GM12878 (cell line): Measurements from ENCODE around the gene TRMO. TPM values are rescaled to one million over a fixed set of nuclear protein-coding genes. Genes with fewer than 3 reads are reported as not detected.

Experiments used
- ATAC-seq: fragments of 200-7000 bp; cut with Tn5 transposase; 3 replicates; pipeline ENCODE4 v1.9.1; 2020; ENCODE audit warnings: mild to moderate bottlenecking, moderate library complexity
- BruUV-seq: library from RNA; stranded (reverse); fragments of 400-500 nt; replicated peaks from 2 replicates; lab custom pipeline; 2021; lab: Mats Ljungman, UMichigan
- CTCF ChIA-PET: fragments of 300-600 bp; sonication (Branson Sonifier 250); formaldehyde crosslinking; extraction: SDS; loops from one replicate; lab custom pipeline; 2021; ENCODE audit warnings: inconsistent platforms; lab: Yijun Ruan, JAX
- POLR2A ChIA-PET: fragments of 350-600 bp; formaldehyde crosslinking; extraction: SDS; loops from one replicate; lab custom pipeline; 2021; ENCODE audit warnings: inconsistent platforms; lab: Charles Lee
- RAD21 ChIA-PET: fragments of 300-600 bp; sonication (Branson Sonifier 250); formaldehyde crosslinking; loops from one replicate; lab custom pipeline; 2023; ENCODE audit warnings: antibody characterized with exemption; ENCODE audit not compliant: unreplicated experiment; lab: Charles Lee
- SMC1A ChIA-PET: fragments of 300-600 bp; sonication (Branson Sonifier 250); formaldehyde crosslinking; loops from one replicate; lab custom pipeline; 2023; ENCODE audit not compliant: unreplicated experiment, uncharacterized antibody; lab: Charles Lee
- DNase-seq: peaks from one replicate; pipeline ENCODE4 v3.0.0-alpha.2; 2011; ENCODE audit warnings: low read depth, low spot score
- FAIRE-seq: peaks from 3 replicates; lab custom pipeline; 2011; peaks lifted over from hg19 to GRCh38; lab: Jason Lieb, UNC
- H2AFZ ChIP-seq: 2 replicates; pipeline ENCODE4 v1.6.0; 2011; ENCODE audit warnings: low read depth, low read length, control low read depth; ENCODE audit not compliant: control insufficient read depth
- H3K27ac ChIP-seq: 2 replicates; pipeline ENCODE4 v1.5.1; 2011; ENCODE audit warnings: control low read depth; ENCODE audit not compliant: control insufficient read depth, insufficient read depth
- H3K27me3 ChIP-seq, 2 experiments: replicated peaks in 1 of 2; 2 replicates each; pipeline versions ENCODE4 v1.6.0 to v1.6.1; 2011; ENCODE audit warnings: low read length in 1 of 2; ENCODE audit not compliant: control insufficient read depth in 2 of 2, insufficient read depth in 2 of 2
- H3K36me3 ChIP-seq, 2 experiments: 2 replicates each; pipeline ENCODE4 v1.5.1; 2011; ENCODE audit warnings: low read length in 1 of 2; ENCODE audit not compliant: control insufficient read depth in 2 of 2, insufficient read depth in 2 of 2
- H3K4me1 ChIP-seq: 2 replicates; pipeline ENCODE4 v1.6.1; 2011; ENCODE audit warnings: mild to moderate bottlenecking, low read length, moderate library complexity, mixed read lengths; ENCODE audit not compliant: control insufficient read depth, insufficient read depth
- H3K4me2 ChIP-seq: 2 replicates; pipeline ENCODE4 v1.6.0; 2011; ENCODE audit warnings: control low read depth; ENCODE audit not compliant: control insufficient read depth, insufficient read depth
- H3K4me3 ChIP-seq: fragments of 200-600 bp; sonication (generic); 2 replicates; pipeline ENCODE4 v1.5.1; 2016
- H3K79me2 ChIP-seq: 2 replicates; pipeline ENCODE4 v1.6.0; 2011; ENCODE audit warnings: low read length; ENCODE audit not compliant: control insufficient read depth, insufficient read depth
- H3K9ac ChIP-seq: 2 replicates; pipeline ENCODE4 v1.8.0; 2011; ENCODE audit warnings: low read length, control low read depth, mixed read lengths; ENCODE audit not compliant: control insufficient read depth, insufficient read depth
- H3K9me3 ChIP-seq: replicated peaks from 3 replicates; pipeline ENCODE4 v1.5.1; 2011; ENCODE audit warnings: mild to moderate bottlenecking, low read length; ENCODE audit not compliant: control insufficient read depth, insufficient read depth
- H4K20me1 ChIP-seq: 2 replicates; pipeline ENCODE4 v1.6.0; 2011; ENCODE audit not compliant: control insufficient read depth, insufficient read depth
- CBFB ChIP-seq: IDR thresholded peaks from 2 replicates; pipeline ENCODE4 v1.6.1; 2016; ENCODE audit warnings: antibody characterized with exemption, low read depth
- CBX5 ChIP-seq: sonication (generic); IDR thresholded peaks from 2 replicates; pipeline ENCODE4 v1.6.1; 2016; ENCODE audit warnings: low read depth, moderate library complexity, mild to moderate bottlenecking, inconsistent platforms
- CEBPB ChIP-seq, 2 experiments: fragments of 150-350 bp in 1 of 2; IDR thresholded peaks; 2 replicates each; pipeline ENCODE4 v1.6.1; 2012 to 2014; ENCODE audit warnings: low read depth in 2 of 2, low read length in 2 of 2, borderline replicate concordance in 1 of 2, inconsistent platforms in 1 of 2
- CHD1 ChIP-seq: IDR thresholded peaks from 2 replicates; pipeline ENCODE4 v1.6.1; 2012; ENCODE audit warnings: low read depth, low read length, improper control_type of control experiment
- ESRRA ChIP-seq: IDR thresholded peaks from 2 replicates; pipeline ENCODE4 v1.6.1; 2012; ENCODE audit warnings: mild to moderate bottlenecking, low read length, improper control_type of control experiment
- ETV6 ChIP-seq, 2 experiments: fragments of 450-650 bp in 1 of 2; IDR thresholded peaks in 1 of 2; conservative IDR thresholded peaks in 1 of 2; 2 replicates each; pipeline ENCODE4 v1.6.1; 2014; ENCODE audit warnings: antibody characterized with exemption in 1 of 2, borderline replicate concordance in 1 of 2, low read depth in 1 of 2, mild to moderate bottlenecking in 1 of 2, moderate library complexity in 1 of 2
- KDM1A ChIP-seq: fragments of 200-600 bp; sonication (generic); IDR thresholded peaks from 2 replicates; pipeline ENCODE4 v1.6.1; 2016; ENCODE audit warnings: borderline replicate concordance
- LARP7 ChIP-seq: fragments of 450-650 bp; IDR thresholded peaks from 2 replicates; pipeline ENCODE4 v1.6.1; 2017; ENCODE audit warnings: mild to moderate bottlenecking
- NFIC ChIP-seq: IDR thresholded peaks from 2 replicates; pipeline ENCODE4 v1.6.1; 2012; ENCODE audit warnings: low read depth, mild to moderate bottlenecking, inconsistent platforms, low read length, moderate library complexity
- PML ChIP-seq: IDR thresholded peaks from 2 replicates; pipeline ENCODE4 v1.6.1; 2012; ENCODE audit warnings: low read length, inconsistent platforms
- SUZ12 ChIP-seq: fragments of 200-600 bp; sonication (generic); IDR thresholded peaks from one replicate; pipeline ENCODE4 v1.6.1; 2018; ENCODE audit warnings: antibody characterized with exemption, mild to moderate bottlenecking; ENCODE audit not compliant: unreplicated experiment
- TBL1XR1 ChIP-seq: IDR thresholded peaks from 2 replicates; pipeline ENCODE4 v1.6.1; 2012; ENCODE audit warnings: low read depth, low read length, improper control_type of control experiment
- TCF7 ChIP-seq: IDR thresholded peaks from 2 replicates; pipeline ENCODE4 v1.6.1; 2014; ENCODE audit warnings: antibody characterized with exemption, borderline replicate concordance
- ZNF384 ChIP-seq: IDR thresholded peaks from 2 replicates; pipeline ENCODE4 v1.6.1; 2012; ENCODE audit warnings: low read depth, mild to moderate bottlenecking, low read length, improper control_type of control experiment, borderline replicate concordance
- in situ Hi-C: fragments of 300-500 bp; cut with MboI; formaldehyde crosslinking; loops from 9 replicates; pipeline ENCODE4 v1.14.3; 2018; ENCODE audit warnings: mixed read lengths
- intact Hi-C: fragments of 100-400 bp; cut with micrococcal nuclease; formaldehyde crosslinking; loops from one replicate; pipeline ENCODE4 v1.14.2; 2022; ENCODE audit not compliant: unreplicated experiment
- polyA plus RNA-seq, 11 experiments: library from polyadenylated mRNA; depleted of rRNA in 4 of 11; unstranded in 6 of 11; stranded (reverse) in 5 of 11; fragments of >200 nt; fragmentation: Nextera tagmentation in 4 of 11; fragmentation: Illumina TruSeq in 1 of 11; extraction: Ambion mirVana in 4 of 11; extraction: Trizol in 1 of 11; gene quantifications; 1 replicate in 1 of 11; 2 replicates in 10 of 11; pipeline versions ENCODE4 v1.2.1 to v1.2.3, GENCODE V29; 2011 to 2016; ENCODE audit warnings: inconsistent platforms in 2 of 11, missing spikeins in 2 of 11, low read depth in 1 of 11
- total RNA-seq, 4 experiments: library from RNA; depleted of rRNA in 3 of 4; stranded (reverse); fragments of >200 nt in 3 of 4; fragmentation: Illumina TruSeq in 1 of 4; extraction: Trizol in 1 of 4; gene quantifications; 2 replicates each; pipeline versions ENCODE4 v1.2.1 to v1.2.3, GENCODE V29; 2013 to 2021
- TF ChIP-seq, protein P1 (sequence below): fragments of 450-650 bp; IDR thresholded peaks from 2 replicates; pipeline ENCODE4 v1.6.1; 2017; ENCODE audit warnings: mild to moderate bottlenecking, moderate library complexity
- TF ChIP-seq, protein P2 (sequence below): IDR thresholded peaks from 2 replicates; pipeline ENCODE4 v1.6.1; 2011; ENCODE audit warnings: low read depth, mild to moderate bottlenecking, low read length, moderate library complexity, borderline replicate concordance; ENCODE audit errors: extremely low read depth
- TF ChIP-seq, protein P3 (sequence below): fragments of 450-650 bp; formaldehyde crosslinking; IDR thresholded peaks from 2 replicates; pipeline ENCODE4 v1.5.0; 2022; ENCODE audit warnings: mild to moderate bottlenecking, missing genetic modification characterization

Gene TRMO
- total and polyA plus RNA-seq, 10 of the 15 experiments (the other 5 are each of a cell fraction or from before 2014, with no cell fraction given): 5.8 to 23.6 (median 15.3) TPM

DNA sequence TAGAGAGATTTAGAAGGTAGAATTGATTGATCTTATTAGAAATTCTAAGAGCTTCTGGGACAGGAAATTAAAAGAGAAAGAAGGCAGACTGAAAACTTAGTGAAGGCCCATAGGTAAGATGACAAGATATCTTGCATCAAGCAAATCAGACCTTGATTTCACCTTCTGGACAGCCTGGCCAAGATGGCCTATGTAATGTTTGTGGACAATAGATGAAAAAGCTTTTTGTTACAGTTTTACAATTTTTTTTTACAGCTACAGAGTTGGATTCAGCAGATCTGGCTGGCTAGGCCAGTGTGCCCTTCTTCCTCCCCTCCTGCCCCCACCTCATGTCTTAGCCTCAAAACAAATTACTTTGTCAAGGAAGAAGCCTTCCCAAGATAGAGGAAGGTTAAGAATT lies 37.3 kb upstream of the TRMO start:
- CTCF ChIA-PET: interaction anchor here (0.5 to 3.0 kb wide), 5 partner anchors 36 to 234 kb away, joined by 3 to 14 read pairs (median 3); partner anchors contain the start of gene TRMO
- SMC1A ChIA-PET: interaction anchor here (0.6 to 1.6 kb wide), 3 partner anchors 13 to 36 kb away, joined by 3 to 6 read pairs (median 3); no protein-coding TSS in a partner anchor
- POLR2A ChIA-PET: interaction anchor here (1.3 kb wide), 1 partner anchor 22 kb away, joined by 3 read pairs; no protein-coding TSS in a partner anchor
- Histone ChIP-seq H3K9ac (no peak overlapping the region), H3K27ac (no peak overlapping the region), H3K79me2 (no peaks in the 10 kb centered on the region), H3K36me3 (no peaks in the 10 kb centered on the region), H3K4me1 (no peaks in the 10 kb centered on the region), H2AFZ (no peak overlapping the region), H3K4me3 (no peak overlapping the region), H3K4me2 (no peak overlapping the region), H3K9me3 (no peaks in the 10 kb centered on the region), H4K20me1 (no peaks in the 10 kb centered on the region), H3K27me3 (no peaks in the 10 kb centered on the region)
- no peak for TF ChIP-seq KDM1A
- TF ChIP-seq, protein P1, sequence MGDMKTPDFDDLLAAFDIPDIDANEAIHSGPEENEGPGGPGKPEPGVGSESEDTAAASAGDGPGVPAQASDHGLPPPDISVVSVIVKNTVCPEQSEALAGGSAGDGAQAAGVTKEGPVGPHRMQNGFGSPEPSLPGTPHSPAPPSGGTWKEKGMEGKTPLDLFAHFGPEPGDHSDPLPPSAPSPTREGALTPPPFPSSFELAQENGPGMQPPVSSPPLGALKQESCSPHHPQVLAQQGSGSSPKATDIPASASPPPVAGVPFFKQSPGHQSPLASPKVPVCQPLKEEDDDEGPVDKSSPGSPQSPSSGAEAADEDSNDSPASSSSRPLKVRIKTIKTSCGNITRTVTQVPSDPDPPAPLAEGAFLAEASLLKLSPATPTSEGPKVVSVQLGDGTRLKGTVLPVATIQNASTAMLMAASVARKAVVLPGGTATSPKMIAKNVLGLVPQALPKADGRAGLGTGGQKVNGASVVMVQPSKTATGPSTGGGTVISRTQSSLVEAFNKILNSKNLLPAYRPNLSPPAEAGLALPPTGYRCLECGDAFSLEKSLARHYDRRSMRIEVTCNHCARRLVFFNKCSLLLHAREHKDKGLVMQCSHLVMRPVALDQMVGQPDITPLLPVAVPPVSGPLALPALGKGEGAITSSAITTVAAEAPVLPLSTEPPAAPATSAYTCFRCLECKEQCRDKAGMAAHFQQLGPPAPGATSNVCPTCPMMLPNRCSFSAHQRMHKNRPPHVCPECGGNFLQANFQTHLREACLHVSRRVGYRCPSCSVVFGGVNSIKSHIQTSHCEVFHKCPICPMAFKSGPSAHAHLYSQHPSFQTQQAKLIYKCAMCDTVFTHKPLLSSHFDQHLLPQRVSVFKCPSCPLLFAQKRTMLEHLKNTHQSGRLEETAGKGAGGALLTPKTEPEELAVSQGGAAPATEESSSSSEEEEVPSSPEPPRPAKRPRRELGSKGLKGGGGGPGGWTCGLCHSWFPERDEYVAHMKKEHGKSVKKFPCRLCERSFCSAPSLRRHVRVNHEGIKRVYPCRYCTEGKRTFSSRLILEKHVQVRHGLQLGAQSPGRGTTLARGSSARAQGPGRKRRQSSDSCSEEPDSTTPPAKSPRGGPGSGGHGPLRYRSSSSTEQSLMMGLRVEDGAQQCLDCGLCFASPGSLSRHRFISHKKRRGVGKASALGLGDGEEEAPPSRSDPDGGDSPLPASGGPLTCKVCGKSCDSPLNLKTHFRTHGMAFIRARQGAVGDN: no peak
- TF ChIP-seq SUZ12: no peak
- no peak for TF ChIP-seq CBFB
- TF ChIP-seq ESRRA: no peak
- no peak for TF ChIP-seq ZNF384
- no peak for TF ChIP-seq TBL1XR1
- no peak for TF ChIP-seq NFIC
- no peak for TF ChIP-seq PML
- TF ChIP-seq CBX5: no peak
- no peak for TF ChIP-seq TCF7
- no peak for TF ChIP-seq CHD1
- TF ChIP-seq, protein P2, sequence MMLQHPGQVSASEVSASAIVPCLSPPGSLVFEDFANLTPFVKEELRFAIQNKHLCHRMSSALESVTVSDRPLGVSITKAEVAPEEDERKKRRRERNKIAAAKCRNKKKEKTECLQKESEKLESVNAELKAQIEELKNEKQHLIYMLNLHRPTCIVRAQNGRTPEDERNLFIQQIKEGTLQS: no peak
- TF ChIP-seq ETV6 (conservative IDR thresholded peaks at IDR 0.05 in 1 of 2, IDR thresholded peaks at IDR 0.05 in 1 of 2; ENCODE audit: borderline replicate concordance in 1 of 2, low read depth in 1 of 2): no peak
- TF ChIP-seq CEBPB (IDR thresholded peaks at IDR 0.05; ENCODE audit: borderline replicate concordance in 1 of 2, low read depth in 2 of 2, low read length in 2 of 2): no peak
- TF ChIP-seq LARP7: no peak
- TF ChIP-seq, protein P3, sequence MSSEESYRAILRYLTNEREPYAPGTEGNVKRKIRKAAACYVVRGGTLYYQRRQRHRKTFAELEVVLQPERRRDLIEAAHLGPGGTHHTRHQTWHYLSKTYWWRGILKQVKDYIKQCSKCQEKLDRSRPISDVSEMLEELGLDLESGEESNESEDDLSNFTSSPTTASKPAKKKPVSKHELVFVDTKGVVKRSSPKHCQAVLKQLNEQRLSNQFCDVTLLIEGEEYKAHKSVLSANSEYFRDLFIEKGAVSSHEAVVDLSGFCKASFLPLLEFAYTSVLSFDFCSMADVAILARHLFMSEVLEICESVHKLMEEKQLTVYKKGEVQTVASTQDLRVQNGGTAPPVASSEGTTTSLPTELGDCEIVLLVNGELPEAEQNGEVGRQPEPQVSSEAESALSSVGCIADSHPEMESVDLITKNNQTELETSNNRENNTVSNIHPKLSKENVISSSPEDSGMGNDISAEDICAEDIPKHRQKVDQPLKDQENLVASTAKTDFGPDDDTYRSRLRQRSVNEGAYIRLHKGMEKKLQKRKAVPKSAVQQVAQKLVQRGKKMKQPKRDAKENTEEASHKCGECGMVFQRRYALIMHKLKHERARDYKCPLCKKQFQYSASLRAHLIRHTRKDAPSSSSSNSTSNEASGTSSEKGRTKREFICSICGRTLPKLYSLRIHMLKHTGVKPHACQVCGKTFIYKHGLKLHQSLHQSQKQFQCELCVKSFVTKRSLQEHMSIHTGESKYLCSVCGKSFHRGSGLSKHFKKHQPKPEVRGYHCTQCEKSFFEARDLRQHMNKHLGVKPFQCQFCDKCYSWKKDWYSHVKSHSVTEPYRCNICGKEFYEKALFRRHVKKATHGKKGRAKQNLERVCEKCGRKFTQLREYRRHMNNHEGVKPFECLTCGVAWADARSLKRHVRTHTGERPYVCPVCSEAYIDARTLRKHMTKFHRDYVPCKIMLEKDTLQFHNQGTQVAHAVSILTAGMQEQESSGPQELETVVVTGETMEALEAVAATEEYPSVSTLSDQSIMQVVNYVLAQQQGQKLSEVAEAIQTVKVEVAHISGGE: no peak
- intact Hi-C loops: no loop called here
- BruUV-seq: no TSS peak
- no peak for FAIRE-seq
- in situ Hi-C loops: no loop called here
- no peak for ATAC-seq
- RAD21 ChIA-PET: no interaction called here
- no peak for DNase-seq
